ENCODE data around the gene PPM1H.

DNA sequence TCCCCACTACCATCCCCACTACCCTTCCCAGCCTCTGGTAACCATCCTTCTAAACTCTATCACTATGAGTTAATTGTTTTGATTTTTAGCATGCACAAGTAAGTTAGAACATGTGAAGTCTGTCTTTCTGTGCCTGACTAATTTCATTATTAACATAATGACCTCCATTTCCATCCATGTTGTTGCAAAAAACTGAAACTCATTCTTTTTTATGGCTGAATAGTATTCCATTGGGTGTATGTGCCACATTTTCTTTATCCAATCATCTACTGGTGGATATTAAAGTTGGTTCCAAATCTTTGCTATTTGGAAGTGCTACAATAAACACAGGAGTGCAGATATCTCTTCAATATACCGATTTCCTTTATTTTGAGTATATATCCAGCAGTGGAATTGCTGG is 13.2 kb upstream of the PPM1H start:
- TF ChIP-seq, protein P1, sequence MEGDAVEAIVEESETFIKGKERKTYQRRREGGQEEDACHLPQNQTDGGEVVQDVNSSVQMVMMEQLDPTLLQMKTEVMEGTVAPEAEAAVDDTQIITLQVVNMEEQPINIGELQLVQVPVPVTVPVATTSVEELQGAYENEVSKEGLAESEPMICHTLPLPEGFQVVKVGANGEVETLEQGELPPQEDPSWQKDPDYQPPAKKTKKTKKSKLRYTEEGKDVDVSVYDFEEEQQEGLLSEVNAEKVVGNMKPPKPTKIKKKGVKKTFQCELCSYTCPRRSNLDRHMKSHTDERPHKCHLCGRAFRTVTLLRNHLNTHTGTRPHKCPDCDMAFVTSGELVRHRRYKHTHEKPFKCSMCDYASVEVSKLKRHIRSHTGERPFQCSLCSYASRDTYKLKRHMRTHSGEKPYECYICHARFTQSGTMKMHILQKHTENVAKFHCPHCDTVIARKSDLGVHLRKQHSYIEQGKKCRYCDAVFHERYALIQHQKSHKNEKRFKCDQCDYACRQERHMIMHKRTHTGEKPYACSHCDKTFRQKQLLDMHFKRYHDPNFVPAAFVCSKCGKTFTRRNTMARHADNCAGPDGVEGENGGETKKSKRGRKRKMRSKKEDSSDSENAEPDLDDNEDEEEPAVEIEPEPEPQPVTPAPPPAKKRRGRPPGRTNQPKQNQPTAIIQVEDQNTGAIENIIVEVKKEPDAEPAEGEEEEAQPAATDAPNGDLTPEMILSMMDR (IDR thresholded peaks at IDR 0.05) = no peak
- TF ChIP-seq POLR2A (IDR thresholded peaks at IDR 0.05) = no peak

All from adrenal gland (tissue), 5 donors.